Muscle layer of colon (tissue), 2 donors: ENCODE measurements around the gene COX19.

ENCODE experiments used
- H3K27ac ChIP-seq: one replicate; pipeline ENCODE4 v1.7.0; 2013; ENCODE audit warnings: low read depth, mild to moderate bottlenecking, low read length, moderate library complexity
- H3K27me3 ChIP-seq, 2 donors: one replicate each; pipeline ENCODE4 v1.7.0; 2013; ENCODE audit warnings: low read length in 2 of 2, mild to moderate bottlenecking in 2 of 2; ENCODE audit not compliant: insufficient read depth in 2 of 2, control insufficient read depth in 1 of 2
- H3K36me3 ChIP-seq: one replicate; pipeline ENCODE4 v1.7.0; 2013; ENCODE audit warnings: mild to moderate bottlenecking, low read length; ENCODE audit not compliant: insufficient read depth
- H3K4me1 ChIP-seq: one replicate; pipeline ENCODE4 v1.7.0; 2013; ENCODE audit warnings: mild to moderate bottlenecking, low read length; ENCODE audit not compliant: insufficient read depth
- H3K4me3 ChIP-seq, 2 donors: one replicate each; pipeline ENCODE4 v1.7.0; 2013; ENCODE audit warnings: low read length in 2 of 2, low read depth in 1 of 2, mild to moderate bottlenecking in 1 of 2, moderate library complexity in 1 of 2
- H3K9ac ChIP-seq: one replicate; pipeline ENCODE4 v1.7.0; 2013; ENCODE audit warnings: low read length
- H3K9me3 ChIP-seq: one replicate; pipeline ENCODE4 v1.7.0; 2013; ENCODE audit warnings: mild to moderate bottlenecking, low read length
- donor health status: abdominal sarcoma.
- donor health status: Adenocarcinoma of cecum.

COX19 gene

DNA sequence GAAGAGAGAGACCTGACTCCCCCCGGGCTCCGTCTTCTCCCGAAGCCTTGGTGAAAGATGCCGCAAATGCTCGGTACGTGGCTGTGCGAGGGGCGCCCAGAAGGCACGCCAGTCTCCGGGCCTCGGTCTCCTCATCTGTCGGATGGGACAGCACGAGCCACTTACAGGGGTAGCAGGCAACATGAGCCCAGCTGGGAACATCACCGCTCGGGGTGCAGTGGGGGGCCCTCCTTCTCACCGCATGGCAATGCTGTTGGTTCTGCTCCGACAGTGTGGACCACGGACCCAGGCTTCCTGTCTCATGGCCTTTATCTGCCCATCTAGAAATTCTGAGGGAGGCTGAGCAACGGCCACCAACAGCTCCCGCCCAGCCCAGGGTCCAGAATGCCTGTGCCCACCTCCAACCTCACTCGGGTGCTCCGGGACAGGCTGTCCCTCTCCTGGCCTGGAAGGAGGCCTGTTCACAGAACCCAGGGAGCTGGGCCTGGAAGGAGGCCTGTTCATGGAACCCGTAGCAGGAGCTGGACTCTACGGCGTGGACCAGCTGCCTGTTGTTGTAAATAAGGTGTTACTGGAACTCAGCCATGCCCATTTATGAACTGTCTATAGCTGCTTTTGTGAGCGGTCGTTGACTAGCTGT lies 36.7 kb downstream of the COX19 start:
- H3K9ac ChIP-seq = no peak overlapping the region
- H3K4me1 ChIP-seq = no peaks in the 10 kb centered on the region
- H3K36me3 ChIP-seq = no peaks in the 10 kb centered on the region
- no peak overlapping the region for H3K4me3 ChIP-seq
- H3K9me3 ChIP-seq = no peaks in the 10 kb centered on the region
- H3K27ac ChIP-seq = no peak overlapping the region
- no peaks in the 10 kb centered on the region for H3K27me3 ChIP-seq

GRCh38 chr7:937856-938484 lies 37.4 kb downstream of the COX19 start:
- H3K4me3 ChIP-seq = no peak overlapping the region
- H3K9ac ChIP-seq = no peak overlapping the region
- H3K27ac ChIP-seq = no peak overlapping the region
- H3K4me1 ChIP-seq = no peaks in the 10 kb centered on the region
- H3K36me3 ChIP-seq = no peaks in the 10 kb centered on the region
- H3K9me3 ChIP-seq = no peaks in the 10 kb centered on the region
- no peaks in the 10 kb centered on the region for H3K27me3 ChIP-seq

DNA sequence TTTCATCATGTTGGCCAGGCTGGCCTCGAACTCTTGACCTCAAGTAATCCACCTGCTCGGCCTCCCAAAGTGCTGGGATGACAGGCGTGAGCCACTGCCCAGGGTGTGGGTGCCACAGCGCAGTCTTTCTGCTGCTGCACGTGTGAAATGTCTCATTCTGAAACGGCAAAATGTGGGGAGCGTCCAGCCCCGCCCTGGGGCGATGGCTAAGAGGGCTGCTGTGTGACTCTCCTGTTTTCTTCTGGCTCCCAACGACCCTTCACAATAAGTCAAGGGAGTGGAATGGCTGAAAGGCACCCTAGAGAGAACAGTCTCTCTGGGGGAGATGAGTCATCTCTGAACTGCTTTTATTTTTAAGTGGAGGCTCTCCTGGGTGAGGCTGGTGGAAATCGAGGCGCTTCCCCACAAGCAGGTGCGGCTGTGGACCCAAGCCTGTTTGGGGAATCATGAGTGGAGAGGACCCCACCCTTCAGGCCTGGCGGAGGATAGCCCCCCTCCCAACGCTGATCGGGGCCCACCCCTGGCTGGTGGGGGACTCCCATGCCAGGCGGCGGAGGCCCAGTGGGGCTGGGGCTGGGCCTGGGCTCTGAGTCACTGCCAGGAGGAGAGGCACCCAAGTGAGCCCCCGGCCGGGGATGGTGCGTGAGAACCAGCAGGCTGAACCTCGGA lies 38.8 kb downstream of the COX19 start:
- Histone ChIP-seq H3K4me1 (no peaks in the 10 kb centered on the region), H3K9ac (no peak overlapping the region), H3K27me3 (no peaks in the 10 kb centered on the region), H3K9me3 (no peaks in the 10 kb centered on the region), H3K36me3 (no peaks in the 10 kb centered on the region), H3K27ac (no peak overlapping the region), H3K4me3 (no peak overlapping the region)

GRCh38 chr7:935874-936385 lies 39.4 kb downstream of the COX19 start:
- Histone ChIP-seq H3K4me1 (no peaks in the 10 kb centered on the region), H3K27me3 (no peaks in the 10 kb centered on the region), H3K36me3 (no peaks in the 10 kb centered on the region), H3K9me3 (no peaks in the 10 kb centered on the region), H3K9ac (no peak overlapping the region), H3K27ac (no peak overlapping the region), H3K4me3 (no peak overlapping the region)

DNA sequence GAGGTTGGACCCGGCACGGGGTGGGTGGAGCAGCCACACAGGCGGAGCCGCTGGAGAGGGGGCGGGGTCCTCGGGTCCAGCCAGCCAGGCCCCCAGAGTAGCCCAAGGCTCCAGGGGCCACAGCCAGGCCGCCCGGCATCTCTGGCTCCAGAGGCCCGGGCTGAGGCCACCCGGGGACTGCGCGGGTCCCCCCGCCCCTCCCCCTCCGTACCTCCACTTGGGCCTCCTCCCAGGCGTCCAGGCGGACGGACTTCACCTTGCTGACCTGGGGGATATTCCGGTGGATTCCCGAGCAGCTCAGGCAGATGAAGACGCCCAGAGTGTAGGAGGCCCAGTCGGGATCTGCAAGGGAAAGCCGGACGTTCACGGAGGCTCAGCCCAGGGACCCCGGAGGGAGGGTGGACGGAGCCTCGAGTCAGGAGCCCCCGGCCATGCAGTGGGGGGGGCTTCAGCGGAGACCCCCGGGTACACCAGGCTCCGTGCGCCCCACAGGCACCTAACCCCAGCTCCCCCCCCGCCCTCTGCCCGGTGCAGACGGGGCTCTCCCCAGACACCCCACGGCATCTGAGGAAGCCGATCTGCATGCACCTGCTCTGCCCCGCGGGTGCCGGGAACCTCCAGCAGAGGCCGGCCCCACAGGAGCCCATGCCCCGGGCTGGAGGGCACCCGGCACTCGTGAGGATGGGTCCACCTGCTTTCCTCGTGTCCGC lies 40.0 kb downstream of the COX19 start:
- Histone ChIP-seq H3K4me3 (no peak overlapping the region), H3K9me3 (no peaks in the 10 kb centered on the region), H3K27me3 (no peaks in the 10 kb centered on the region), H3K4me1 (no peaks in the 10 kb centered on the region), H3K9ac (no peak overlapping the region), H3K36me3 (no peaks in the 10 kb centered on the region), H3K27ac (no peak overlapping the region)

- H3K27ac ChIP-seq = no peak overlapping the region
- no peaks in the 10 kb centered on the region for H3K36me3 ChIP-seq
- H3K9me3 ChIP-seq = no peaks in the 10 kb centered on the region
- no peaks in the 10 kb centered on the region for H3K4me1 ChIP-seq
- no peak overlapping the region for H3K9ac ChIP-seq
- H3K4me3 ChIP-seq = no peak overlapping the region
- H3K27me3 ChIP-seq = no peaks in the 10 kb centered on the region
Measured at GRCh38 chr7:934469-935163, 40.7 kb downstream of the COX19 start.

- no peak overlapping the region for H3K4me3 ChIP-seq
- no peak overlapping the region for H3K27ac ChIP-seq
- H3K36me3 ChIP-seq = no peaks in the 10 kb centered on the region
- peaks cover 8% of the 10 kb centered on the region for H3K4me1 ChIP-seq
- no peaks in the 10 kb centered on the region for H3K27me3 ChIP-seq
- no peaks in the 10 kb centered on the region for H3K9me3 ChIP-seq
- no peak overlapping the region for H3K9ac ChIP-seq
Measured at GRCh38 chr7:932651-932975, 42.7 kb downstream of the COX19 start.

GRCh38 chr7:931871-932650 lies 43.3 kb downstream of the COX19 start:
- Histone ChIP-seq H3K9ac (no peak overlapping the region), H3K4me1 (peaks cover 8% of the 10 kb centered on the region)

DNA sequence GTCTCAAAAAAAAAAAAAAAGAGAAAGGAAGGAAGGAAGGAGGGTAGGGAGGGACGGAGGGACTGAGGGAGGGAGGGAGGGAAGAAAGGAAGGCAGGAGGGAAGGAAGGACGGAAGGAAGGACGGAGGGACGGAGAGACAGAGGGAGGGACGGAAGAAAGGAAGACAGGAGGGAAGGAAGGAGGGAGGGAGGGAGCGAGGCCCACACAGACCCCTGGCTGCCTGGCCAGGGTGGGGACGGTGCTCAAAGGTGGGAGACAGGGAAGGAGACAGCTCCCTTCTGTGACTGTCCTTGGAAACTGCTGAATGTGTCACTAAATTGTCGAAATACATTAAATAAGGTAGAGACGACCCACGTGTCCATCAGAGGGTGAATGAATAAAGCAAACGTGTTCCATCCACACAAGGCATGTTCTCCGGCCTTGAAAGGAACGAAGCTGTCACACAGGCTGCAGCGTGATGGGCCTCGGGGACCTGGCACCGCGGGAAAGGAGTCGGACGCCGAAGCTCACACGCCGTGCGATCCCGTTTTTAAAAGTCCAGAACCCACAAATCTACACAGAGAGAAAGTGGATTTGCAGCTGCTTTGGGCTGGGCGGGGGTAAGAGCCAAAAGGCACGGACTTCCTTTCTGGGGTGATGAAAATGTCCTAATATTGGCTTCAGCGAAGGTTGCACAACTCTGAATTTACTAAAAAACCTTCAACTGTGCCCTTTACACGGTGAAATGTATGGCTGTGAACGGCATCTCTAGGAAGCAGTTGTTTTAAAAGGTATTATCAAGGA lies 44.2 kb downstream of the COX19 start:
- Histone ChIP-seq H3K9ac (no peak overlapping the region), H3K4me1 (peaks cover 8% of the 10 kb centered on the region), H3K4me3 (no peak overlapping the region), H3K36me3 (no peaks in the 10 kb centered on the region), H3K27ac (no peak overlapping the region), H3K9me3 (no peaks in the 10 kb centered on the region), H3K27me3 (no peaks in the 10 kb centered on the region)

More at GRCh38 chr7:931871-932650, 43.3 kb downstream of the COX19 start:
- H3K27ac ChIP-seq = no peak overlapping the region
- no peak overlapping the region for H3K4me3 ChIP-seq
- H3K36me3 ChIP-seq = no peaks in the 10 kb centered on the region
- no peaks in the 10 kb centered on the region for H3K9me3 ChIP-seq
- no peaks in the 10 kb centered on the region for H3K27me3 ChIP-seq

DNA sequence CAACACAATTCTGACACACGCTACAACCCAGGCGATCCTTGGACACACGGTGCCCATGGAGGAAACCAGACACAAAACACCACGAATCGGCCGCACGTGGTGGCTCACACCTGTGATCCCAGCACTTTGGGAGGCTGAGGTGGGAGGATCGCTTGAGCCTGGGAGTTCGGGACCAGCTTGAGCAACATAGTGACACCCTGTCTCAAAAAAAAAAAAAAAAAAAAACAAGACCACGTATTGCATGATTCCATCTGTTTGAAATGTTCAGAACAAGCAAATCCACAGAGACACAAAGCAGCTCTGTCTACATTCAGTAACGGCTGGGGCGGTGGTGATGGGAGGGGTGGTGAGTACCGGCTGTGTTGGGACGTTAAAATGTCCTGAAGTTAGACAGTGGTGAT lies 46.0 kb downstream of the COX19 start:
- Histone ChIP-seq H3K27ac (no peak overlapping the region), H3K36me3 (no peaks in the 10 kb centered on the region)

More for the DNA sequence above, 46.0 kb downstream of the COX19 start:
- Histone ChIP-seq H3K4me1 (peaks cover 16% of the 10 kb centered on the region), H3K27me3 (no peaks in the 10 kb centered on the region), H3K9ac (no peak overlapping the region), H3K4me3 (no peak overlapping the region), H3K9me3 (no peaks in the 10 kb centered on the region)
